B cell (primary cell): Measurements from ENCODE around the gene SOX6.

ENCODE experiments used
- EZH2 ChIP-seq: IDR thresholded peaks from 2 replicates; pipeline ENCODE4 v1.6.1; 2012; ENCODE audit warnings: borderline replicate concordance, low read depth, mild to moderate bottlenecking, moderate library complexity, low read length; ENCODE audit not compliant: insufficient read depth, poor library complexity, severe bottlenecking
- TF ChIP-seq, protein P1 (sequence below): fragments of 200-600 bp; IDR thresholded peaks from one replicate; pipeline ENCODE4 v1.8.0; 2022; ENCODE audit warnings: antibody characterized with exemption, mild to moderate bottlenecking

DNA sequence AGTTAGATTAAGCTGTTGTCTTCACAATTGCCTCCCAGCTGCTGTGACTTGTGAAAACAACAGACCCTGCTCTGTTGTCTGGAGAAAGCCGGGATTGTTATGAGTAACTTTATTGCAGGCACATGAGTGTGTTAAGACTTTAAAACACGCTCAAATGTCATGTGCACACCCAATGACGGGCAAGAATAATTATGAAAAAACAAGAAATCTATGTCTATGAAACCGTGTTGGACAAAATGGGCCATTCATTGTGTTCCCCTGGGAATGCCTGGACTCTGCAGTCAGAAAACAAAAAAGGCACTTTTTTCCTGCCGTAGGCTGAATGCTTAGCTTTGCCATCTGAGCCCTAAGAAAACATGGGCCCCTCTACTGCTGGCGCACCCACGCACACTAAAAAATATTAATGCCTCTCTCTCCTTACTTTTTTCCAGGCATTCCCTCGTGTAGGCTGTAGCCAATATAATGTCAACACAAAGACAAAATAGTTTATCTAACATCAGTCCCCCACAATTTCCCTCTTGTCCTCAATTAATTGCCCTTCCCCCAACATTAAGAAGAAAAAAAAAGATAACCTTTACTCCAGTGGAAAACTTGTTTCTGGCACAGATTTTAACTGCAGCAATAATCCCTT lies 207.9 kb downstream of the SOX6 start:
- TF ChIP-seq, protein P1, sequence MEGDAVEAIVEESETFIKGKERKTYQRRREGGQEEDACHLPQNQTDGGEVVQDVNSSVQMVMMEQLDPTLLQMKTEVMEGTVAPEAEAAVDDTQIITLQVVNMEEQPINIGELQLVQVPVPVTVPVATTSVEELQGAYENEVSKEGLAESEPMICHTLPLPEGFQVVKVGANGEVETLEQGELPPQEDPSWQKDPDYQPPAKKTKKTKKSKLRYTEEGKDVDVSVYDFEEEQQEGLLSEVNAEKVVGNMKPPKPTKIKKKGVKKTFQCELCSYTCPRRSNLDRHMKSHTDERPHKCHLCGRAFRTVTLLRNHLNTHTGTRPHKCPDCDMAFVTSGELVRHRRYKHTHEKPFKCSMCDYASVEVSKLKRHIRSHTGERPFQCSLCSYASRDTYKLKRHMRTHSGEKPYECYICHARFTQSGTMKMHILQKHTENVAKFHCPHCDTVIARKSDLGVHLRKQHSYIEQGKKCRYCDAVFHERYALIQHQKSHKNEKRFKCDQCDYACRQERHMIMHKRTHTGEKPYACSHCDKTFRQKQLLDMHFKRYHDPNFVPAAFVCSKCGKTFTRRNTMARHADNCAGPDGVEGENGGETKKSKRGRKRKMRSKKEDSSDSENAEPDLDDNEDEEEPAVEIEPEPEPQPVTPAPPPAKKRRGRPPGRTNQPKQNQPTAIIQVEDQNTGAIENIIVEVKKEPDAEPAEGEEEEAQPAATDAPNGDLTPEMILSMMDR: no peak
- TF ChIP-seq EZH2: no peak
